Right lobe of liver (tissue), 6 donors: ENCODE results near the gene STRIT1. TPM values are rescaled to one million over a fixed set of nuclear protein-coding genes. Genes with fewer than 3 reads are reported as not detected.

Experiments used
- ATAC-seq, 4 donors: fragments of 200-7000 bp; cut with Tn5 transposase; one replicate each; pipeline ENCODE4 v1.9.1; 2020; ENCODE audit warnings: mild to moderate bottlenecking in 4 of 4, moderate library complexity in 4 of 4
- DNase-seq, 3 donors: peaks; one replicate each; pipeline ENCODE4 v3.0.0-alpha.2; 2020
- H3K27ac ChIP-seq, 3 donors: fragments of 200-600 bp; one replicate each; pipeline ENCODE4 v1.8.0; 2022
- H3K27me3 ChIP-seq, 2 donors: fragments of 200-600 bp; one replicate each; pipeline ENCODE4 v1.8.0; 2022
- H3K36me3 ChIP-seq, 4 donors: fragments of 200-600 bp; sonication (generic) in 1 of 4; one replicate each; pipeline versions ENCODE4 v1.5.1 to v1.8.0; 2017 to 2022; ENCODE audit warnings: control low read depth in 1 of 4
- H3K4me1 ChIP-seq, 4 donors: fragments of 200-600 bp; sonication (generic) in 1 of 4; one replicate each; pipeline versions ENCODE4 v1.5.1 to v1.8.0; 2017 to 2022; ENCODE audit warnings: control low read depth in 1 of 4
- H3K4me3 ChIP-seq, 3 donors: fragments of 200-600 bp; one replicate each; pipeline ENCODE4 v1.8.0; 2022
- H3K9me3 ChIP-seq, 4 donors: fragments of 200-600 bp; sonication (generic) in 1 of 4; one replicate each; pipeline versions ENCODE4 v1.5.1 to v1.8.0; 2017 to 2022; ENCODE audit warnings: control low read depth in 1 of 4
- CTCF ChIP-seq, 4 donors: fragments of 200-600 bp in 3 of 4; fragments of 450-650 bp in 1 of 4; IDR thresholded peaks; one replicate each; pipeline versions ENCODE4 v1.5.1 to v1.8.0; 2016 to 2022; ENCODE audit warnings: antibody characterized with exemption in 4 of 4, mild to moderate bottlenecking in 2 of 4
- POLR2A ChIP-seq: fragments of 450-650 bp; IDR thresholded peaks from one replicate; pipeline ENCODE4 v1.6.1; 2017; ENCODE audit warnings: antibody characterized with exemption, mild to moderate bottlenecking
- whole genome bisulfite sequencing: methylation state at CpG from one replicate; pipeline ENCODE4 v1.1.6; 2018; ENCODE audit warnings: low coverage, low lambda C conversion rate; ENCODE audit not compliant: insufficient coverage; ENCODE audit errors: missing lambda C conversion rate; 5-methylcytosine and 5-hydroxymethylcytosine counted together
- intact Hi-C, 2 donors: fragments of 100-400 bp; cut with DNase I; formaldehyde crosslinking; loops; one replicate each; pipeline versions ENCODE4 v1.11.2 to v1.14.1; 2022
- total RNA-seq, 6 experiments: library from RNA; depleted of rRNA in 2 of 6; stranded (reverse); fragments of >200 nt in 2 of 6; fragmentation: NEBNext Ultra II Directional in 3 of 6; extraction: Animal tissue kit (Norgen Biotek cat#: 25700) in 3 of 6; gene quantifications; one replicate each; pipeline versions ENCODE4 v1.1.0 to v1.2.4, GENCODE V29; 2016 to 2023
- donor health status: DM: no; HTN: yes; CAD: no.
- donor health status: DM: no; HTN: no; CAD: no.
- donor health status: DM: no; HTN: no; CAD: no.
- donor health status: DM: no; HTN: yes; CAD: no.
- donor health status: DM: no; HTN: yes; CAD: no.

The STRIT1 gene
- total RNA-seq, 6 experiments from 2014 or later: 0.31 to 1.2 TPM; not detected in 4

GRCh38 chr3:155244699-155245098 is 48.8 kb downstream of the STRIT1 start:
- intact Hi-C loops: no loop called here
- H3K4me1 ChIP-seq: no peaks in the 10 kb centered on the region
- no peaks in the 10 kb centered on the region for H3K27me3 ChIP-seq
- no peaks in the 10 kb centered on the region for H3K9me3 ChIP-seq
- TF ChIP-seq POLR2A (no peak), CTCF (IDR thresholded peaks at IDR 0.05) (no peak)
- no peaks in the 10 kb centered on the region for H3K36me3 ChIP-seq
- WGBS: 96% methylated on average over 3 of the region's 3 CpGs
- ATAC-seq (no peak), DNase-seq (no peak)
- H3K4me3 ChIP-seq: no peak overlapping the region
- H3K27ac ChIP-seq: no peak overlapping the region

GRCh38 chr3:155244216-155244615 is 49.3 kb downstream of the STRIT1 start:
- H3K27me3 ChIP-seq: no peaks in the 10 kb centered on the region
- 40% methylated on average over 1 of the region's 1 CpG for WGBS
- H3K4me1 ChIP-seq: no peaks in the 10 kb centered on the region
- H3K27ac ChIP-seq: no peak overlapping the region
- no peak overlapping the region for H3K4me3 ChIP-seq
- no peaks in the 10 kb centered on the region for H3K9me3 ChIP-seq
- intact Hi-C loops: no loop called here
- H3K36me3 ChIP-seq: no peaks in the 10 kb centered on the region
- no peak for DNase-seq
- TF ChIP-seq POLR2A (no peak), CTCF (IDR thresholded peaks at IDR 0.05) (no peak)
- no peak for ATAC-seq

GRCh38 chr3:155243512-155243921 is 50.0 kb downstream of the STRIT1 start:
- WGBS: 88% methylated on average over 2 of the region's 2 CpGs
- Histone ChIP-seq H3K4me1 (no peaks in the 10 kb centered on the region), H3K36me3 (no peaks in the 10 kb centered on the region), H3K9me3 (no peaks in the 10 kb centered on the region), H3K4me3 (no peak overlapping the region), H3K27ac (no peak overlapping the region), H3K27me3 (no peaks in the 10 kb centered on the region)
- TF ChIP-seq CTCF (IDR thresholded peaks at IDR 0.05) (no peak), POLR2A (no peak)
- intact Hi-C loops: no loop called here
- DNase-seq (no peak), ATAC-seq (no peak)

GRCh38 chr3:155242342-155242741 is 51.1 kb downstream of the STRIT1 start:
- H3K9me3 ChIP-seq: no peaks in the 10 kb centered on the region
- no peak overlapping the region for H3K27ac ChIP-seq
- H3K4me3 ChIP-seq: no peak overlapping the region
- DNase-seq: no peak
- no peaks in the 10 kb centered on the region for H3K4me1 ChIP-seq
- TF ChIP-seq POLR2A (no peak), CTCF (IDR thresholded peaks at IDR 0.05) (no peak)
- intact Hi-C loops: no loop called here
- no peaks in the 10 kb centered on the region for H3K27me3 ChIP-seq
- no peak for ATAC-seq
- H3K36me3 ChIP-seq: no peaks in the 10 kb centered on the region

- H3K9me3 ChIP-seq: no peaks in the 10 kb centered on the region
- no peak overlapping the region for H3K27ac ChIP-seq
- 75% methylated on average over 4 of the region's 4 CpGs for WGBS
- TF ChIP-seq POLR2A (no peak), CTCF (IDR thresholded peaks at IDR 0.05) (no peak)
- H3K27me3 ChIP-seq: no peaks in the 10 kb centered on the region
- ATAC-seq (no peak), DNase-seq (no peak)
- intact Hi-C loops: no loop called here
- H3K4me3 ChIP-seq: no peak overlapping the region
- no peaks in the 10 kb centered on the region for H3K4me1 ChIP-seq
- no peaks in the 10 kb centered on the region for H3K36me3 ChIP-seq
Observed at GRCh38 chr3:155241579-155241978, 51.9 kb downstream of the STRIT1 start.
